NB4 (cell line): Measurements from ENCODE around the gene NUDT15.
"Not testable (repeated sequence)": the region's sequence is repeated elsewhere in the genome, so short reads cannot be mapped to it uniquely, and the experiment has no call there.

ENCODE experiments used
- CTCF ChIP-seq: IDR thresholded peaks from one replicate; pipeline ENCODE4 v1.5.1; 2012; ENCODE audit warnings: low read depth, low read length
- MAX ChIP-seq: IDR thresholded peaks from 2 replicates; pipeline ENCODE4 v1.6.1; 2011; ENCODE audit warnings: low read depth, low read length
- MYC ChIP-seq: IDR thresholded peaks from 2 replicates; pipeline ENCODE4 v1.6.1; 2011; ENCODE audit warnings: low read depth, low read length
- POLR2A ChIP-seq: IDR thresholded peaks from 2 replicates; pipeline ENCODE4 v1.6.1; 2011; ENCODE audit warnings: mild to moderate bottlenecking; ENCODE audit not compliant: insufficient read length; ENCODE audit errors: extremely low read depth

- TF ChIP-seq CTCF, POLR2A, MAX, MYC: not testable (repeated sequence)
Measured at GRCh38 chr13:48059951-48060350, 22.4 kb downstream of the NUDT15 start.
